Measurements from ENCODE around the gene PDE7B.

Gene PDE7B

GRCh38 chr6:135813401-135813800 is 38.1 kb upstream of the PDE7B start:
- TF ChIP-seq CTCF (IDR thresholded peaks at IDR 0.05; ENCODE audit: insufficient read depth, low read length, poor library complexity, severe bottlenecking), result no peak
- DNase-seq (ENCODE audit: extremely low read depth, insufficient read length), result no peak

DNA sequence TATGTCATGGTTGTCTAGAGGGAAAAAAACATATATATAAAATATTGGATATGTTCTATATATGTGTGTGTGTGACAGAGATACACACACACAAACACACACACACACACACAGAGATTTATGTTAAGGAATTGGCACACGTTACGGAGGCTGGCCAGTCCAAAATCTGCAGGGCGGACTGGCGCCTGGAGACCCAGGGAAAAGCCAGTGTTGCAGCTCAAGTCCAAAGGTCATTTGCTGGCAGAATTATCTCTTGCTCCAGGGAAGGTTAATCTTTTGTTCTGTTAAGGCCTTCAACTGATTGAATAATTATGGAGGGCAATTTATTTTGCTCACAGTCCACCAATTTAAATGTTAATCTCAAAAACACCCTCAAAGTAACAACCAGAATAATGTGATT is 37.5 kb upstream of the PDE7B start:
- Histone ChIP-seq H3K27me3 (replicated peaks; ENCODE audit: control insufficient read depth, insufficient read depth, low read length) (no peaks in the 10 kb centered on the region; the same call in 1 of the 2 replicates), H3K4me3 (replicated peaks; ENCODE audit: low read depth, low read length) (no peak overlapping the region)
- DNase-seq (ENCODE audit: extremely low read depth, insufficient read length), result no peak

More at GRCh38 chr6:135813401-135813800, 38.1 kb upstream of the PDE7B start:
- Histone ChIP-seq H3K27me3 (replicated peaks; ENCODE audit: control insufficient read depth, insufficient read depth, low read length) (no peaks in the 10 kb centered on the region; the same call in 1 of the 2 replicates), H3K36me3 (ENCODE audit: control insufficient read depth, insufficient read depth, low read length) (no peaks in the 10 kb centered on the region), H3K4me3 (replicated peaks; ENCODE audit: low read depth, low read length) (no peak overlapping the region)

GRCh38 chr6:135815216-135815615 is 36.3 kb upstream of the PDE7B start:
- Histone ChIP-seq H3K27me3 (replicated peaks; ENCODE audit: control insufficient read depth, insufficient read depth, low read length) (no peaks in the 10 kb centered on the region; the same call in 1 of the 2 replicates), H3K36me3 (ENCODE audit: control insufficient read depth, insufficient read depth, low read length) (no peaks in the 10 kb centered on the region), H3K4me3 (replicated peaks; ENCODE audit: low read depth, low read length) (no peak overlapping the region)
- no peak for DNase-seq (ENCODE audit: extremely low read depth, insufficient read length)
- TF ChIP-seq CTCF (IDR thresholded peaks at IDR 0.05; ENCODE audit: insufficient read depth, low read length, poor library complexity, severe bottlenecking), result no peak

More for the DNA sequence above, 37.5 kb upstream of the PDE7B start:
- H3K36me3 ChIP-seq (ENCODE audit: control insufficient read depth, insufficient read depth, low read length), result no peaks in the 10 kb centered on the region
- TF ChIP-seq CTCF (IDR thresholded peaks at IDR 0.05; ENCODE audit: insufficient read depth, low read length, poor library complexity, severe bottlenecking), result no peak

- H3K27me3 ChIP-seq (replicated peaks; ENCODE audit: control insufficient read depth, insufficient read depth, low read length), result no peaks in the 10 kb centered on the region; the same call in 1 of the 2 replicates
- no peak for TF ChIP-seq CTCF (IDR thresholded peaks at IDR 0.05; ENCODE audit: insufficient read depth, low read length, poor library complexity, severe bottlenecking)
- H3K36me3 ChIP-seq (ENCODE audit: control insufficient read depth, insufficient read depth, low read length), result no peaks in the 10 kb centered on the region
- no peak for DNase-seq (ENCODE audit: extremely low read depth, insufficient read length)
- H3K4me3 ChIP-seq (replicated peaks; ENCODE audit: low read depth, low read length), result no peak overlapping the region
Observed at GRCh38 chr6:135817035-135817434, 34.5 kb upstream of the PDE7B start.

- TF ChIP-seq CTCF (IDR thresholded peaks at IDR 0.05; ENCODE audit: insufficient read depth, low read length, poor library complexity, severe bottlenecking), result no peak
- Histone ChIP-seq H3K36me3 (ENCODE audit: control insufficient read depth, insufficient read depth, low read length) (no peaks in the 10 kb centered on the region), H3K27me3 (replicated peaks; ENCODE audit: control insufficient read depth, insufficient read depth, low read length) (no peaks in the 10 kb centered on the region), H3K4me3 (replicated peaks; ENCODE audit: low read depth, low read length) (no peak overlapping the region)
- DNase-seq (ENCODE audit: extremely low read depth, insufficient read length), result no peak
Observed at GRCh38 chr6:135819665-135820064, 31.8 kb upstream of the PDE7B start.

DNA sequence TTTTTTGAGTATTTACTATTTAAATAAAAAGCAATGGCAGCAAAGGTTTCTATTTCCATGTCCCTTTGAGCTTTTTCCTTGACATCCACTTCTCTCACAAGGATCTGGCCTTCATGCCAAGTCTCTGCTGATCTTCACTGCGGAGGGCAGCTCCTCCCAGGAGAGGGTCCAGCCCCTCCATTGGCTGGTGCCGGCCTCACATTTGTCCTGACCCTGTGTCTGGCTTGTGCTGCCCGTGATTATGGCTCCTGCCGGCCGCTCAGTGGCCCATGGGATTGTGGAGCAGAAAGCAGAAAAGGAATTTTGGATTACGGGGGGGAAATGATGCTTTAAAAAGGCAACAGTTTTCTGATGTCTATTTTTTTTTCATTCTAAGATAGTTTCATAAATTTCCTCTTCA is 31.2 kb upstream of the PDE7B start:
- no peak overlapping the region for H3K4me3 ChIP-seq (replicated peaks; ENCODE audit: low read depth, low read length)
- DNase-seq (ENCODE audit: extremely low read depth, insufficient read length), result no peak
- no peaks in the 10 kb centered on the region for H3K27me3 ChIP-seq (replicated peaks; ENCODE audit: control insufficient read depth, insufficient read depth, low read length)
- no peak for TF ChIP-seq CTCF (IDR thresholded peaks at IDR 0.05; ENCODE audit: insufficient read depth, low read length, poor library complexity, severe bottlenecking)
- H3K36me3 ChIP-seq (ENCODE audit: control insufficient read depth, insufficient read depth, low read length), result no peaks in the 10 kb centered on the region

All from GM06990 (cell line).